GM06990 (cell line): Measurements from ENCODE around the gene TMEM269.

ENCODE experiments used
- DNase-seq: peaks from one replicate; pipeline ENCODE4 v3.0.0-alpha.2; 2011; ENCODE audit not compliant: insufficient read length; ENCODE audit errors: extremely low read depth
- H3K27me3 ChIP-seq: replicated peaks from 2 replicates; pipeline ENCODE4 v1.6.0; 2011; ENCODE audit warnings: low read length; ENCODE audit not compliant: control insufficient read depth, insufficient read depth
- H3K36me3 ChIP-seq: 2 replicates; pipeline ENCODE4 v1.5.1; 2011; ENCODE audit warnings: low read length; ENCODE audit not compliant: control insufficient read depth, insufficient read depth
- H3K4me3 ChIP-seq: replicated peaks from 2 replicates; pipeline ENCODE4 v1.5.1; 2011; ENCODE audit warnings: low read depth, mild to moderate bottlenecking, control low read depth, low read length
- TF ChIP-seq, protein P1 (sequence below): IDR thresholded peaks from 2 replicates; pipeline ENCODE4 v1.5.1; 2011; ENCODE audit warnings: low read length, control low read depth, mild to moderate bottlenecking, inconsistent platforms; ENCODE audit not compliant: insufficient read depth, poor library complexity, severe bottlenecking

TMEM269 gene

GRCh38 chr1:42835422-42835821 lies 50.6 kb downstream of the TMEM269 start:
- H3K4me3 ChIP-seq = no peak overlapping the region
- H3K36me3 ChIP-seq = no peaks in the 10 kb centered on the region
- no peaks in the 10 kb centered on the region for H3K27me3 ChIP-seq
- DNase-seq = no peak
- TF ChIP-seq, protein P1, sequence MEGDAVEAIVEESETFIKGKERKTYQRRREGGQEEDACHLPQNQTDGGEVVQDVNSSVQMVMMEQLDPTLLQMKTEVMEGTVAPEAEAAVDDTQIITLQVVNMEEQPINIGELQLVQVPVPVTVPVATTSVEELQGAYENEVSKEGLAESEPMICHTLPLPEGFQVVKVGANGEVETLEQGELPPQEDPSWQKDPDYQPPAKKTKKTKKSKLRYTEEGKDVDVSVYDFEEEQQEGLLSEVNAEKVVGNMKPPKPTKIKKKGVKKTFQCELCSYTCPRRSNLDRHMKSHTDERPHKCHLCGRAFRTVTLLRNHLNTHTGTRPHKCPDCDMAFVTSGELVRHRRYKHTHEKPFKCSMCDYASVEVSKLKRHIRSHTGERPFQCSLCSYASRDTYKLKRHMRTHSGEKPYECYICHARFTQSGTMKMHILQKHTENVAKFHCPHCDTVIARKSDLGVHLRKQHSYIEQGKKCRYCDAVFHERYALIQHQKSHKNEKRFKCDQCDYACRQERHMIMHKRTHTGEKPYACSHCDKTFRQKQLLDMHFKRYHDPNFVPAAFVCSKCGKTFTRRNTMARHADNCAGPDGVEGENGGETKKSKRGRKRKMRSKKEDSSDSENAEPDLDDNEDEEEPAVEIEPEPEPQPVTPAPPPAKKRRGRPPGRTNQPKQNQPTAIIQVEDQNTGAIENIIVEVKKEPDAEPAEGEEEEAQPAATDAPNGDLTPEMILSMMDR = no peak

- H3K27me3 ChIP-seq = no peaks in the 10 kb centered on the region
- TF ChIP-seq, protein P1 = no peak
- no peak for DNase-seq
These were observed 52.9 kb downstream of the TMEM269 start for GRCh38 chr1:42837709-42838108.

DNA sequence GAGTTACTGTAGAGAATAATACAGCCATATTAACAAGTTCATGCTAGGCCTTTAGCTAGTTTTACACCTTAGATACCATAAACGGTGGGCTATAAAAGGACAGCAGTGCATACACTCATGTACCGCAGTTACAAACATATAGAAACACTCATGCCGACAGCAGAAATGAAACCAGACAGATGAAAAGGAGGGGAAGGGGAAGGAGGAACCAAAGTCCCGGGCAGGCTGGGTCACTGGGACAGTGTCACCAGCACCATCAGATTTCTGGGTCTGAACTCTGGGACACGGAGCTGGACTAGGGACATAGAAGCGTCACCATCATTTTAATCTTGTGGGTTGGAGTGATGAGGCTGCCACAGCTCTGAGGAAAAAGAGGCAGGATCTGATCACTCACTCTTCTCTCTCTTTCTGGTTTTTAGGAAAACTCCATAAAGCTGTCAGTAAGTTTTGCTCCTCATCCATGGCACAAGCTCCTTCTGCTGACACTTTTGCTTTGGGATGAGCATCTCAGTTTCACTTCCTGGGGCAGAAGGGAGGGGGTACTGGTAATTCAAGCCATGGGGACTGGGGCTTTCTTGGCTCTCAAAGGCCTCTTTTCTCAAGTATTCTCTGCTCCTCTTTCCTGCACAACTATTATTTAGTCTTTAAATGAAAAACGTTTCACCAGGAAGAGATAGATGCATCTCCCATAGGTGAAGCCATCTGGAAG lies 53.8 kb downstream of the TMEM269 start:
- no peak for DNase-seq
- H3K27me3 ChIP-seq = no peaks in the 10 kb centered on the region
- no peak overlapping the region for H3K4me3 ChIP-seq
- no peaks in the 10 kb centered on the region for H3K36me3 ChIP-seq
- TF ChIP-seq, protein P1 = no peak

More at GRCh38 chr1:42837709-42838108, 52.9 kb downstream of the TMEM269 start:
- no peaks in the 10 kb centered on the region for H3K36me3 ChIP-seq
- H3K4me3 ChIP-seq = no peak overlapping the region

DNA sequence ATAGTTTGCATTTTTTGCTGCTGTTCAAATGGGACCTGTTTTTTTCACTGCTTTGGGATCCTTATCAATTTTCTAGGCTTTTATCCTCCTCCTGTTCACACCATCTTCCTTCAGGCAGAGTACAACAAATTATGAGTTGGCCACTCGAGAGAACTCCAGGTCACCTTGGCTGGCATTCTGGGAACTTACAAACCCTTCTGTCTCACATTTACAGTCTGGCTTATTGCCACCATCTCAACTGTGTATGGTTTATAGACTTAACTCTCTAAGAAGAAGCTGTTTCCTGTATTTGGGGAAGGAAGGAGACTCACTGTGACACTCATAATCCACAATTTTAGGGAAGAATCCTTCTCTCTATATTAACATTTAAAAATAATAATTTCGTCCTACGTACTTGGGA lies 56.2 kb downstream of the TMEM269 start:
- Histone ChIP-seq H3K27me3 (no peaks in the 10 kb centered on the region), H3K4me3 (no peak overlapping the region), H3K36me3 (no peaks in the 10 kb centered on the region)
- no peak for DNase-seq
- TF ChIP-seq, protein P1 = no peak

GRCh38 chr1:42841440-42842147 lies 56.8 kb downstream of the TMEM269 start:
- TF ChIP-seq, protein P1 = no peak
- Histone ChIP-seq H3K4me3 (no peak overlapping the region), H3K27me3 (no peaks in the 10 kb centered on the region), H3K36me3 (no peaks in the 10 kb centered on the region)
- no peak for DNase-seq
